Measurements from ENCODE around the gene GOLGA8M.
A peak's percentile ranks its signal among the peaks of the same experiment; 100 is the strongest.
"Not testable (repeated sequence)": the region's sequence is repeated elsewhere in the genome, so short reads cannot be mapped to it uniquely, and the experiment has no call there.

GOLGA8M gene, protein sequence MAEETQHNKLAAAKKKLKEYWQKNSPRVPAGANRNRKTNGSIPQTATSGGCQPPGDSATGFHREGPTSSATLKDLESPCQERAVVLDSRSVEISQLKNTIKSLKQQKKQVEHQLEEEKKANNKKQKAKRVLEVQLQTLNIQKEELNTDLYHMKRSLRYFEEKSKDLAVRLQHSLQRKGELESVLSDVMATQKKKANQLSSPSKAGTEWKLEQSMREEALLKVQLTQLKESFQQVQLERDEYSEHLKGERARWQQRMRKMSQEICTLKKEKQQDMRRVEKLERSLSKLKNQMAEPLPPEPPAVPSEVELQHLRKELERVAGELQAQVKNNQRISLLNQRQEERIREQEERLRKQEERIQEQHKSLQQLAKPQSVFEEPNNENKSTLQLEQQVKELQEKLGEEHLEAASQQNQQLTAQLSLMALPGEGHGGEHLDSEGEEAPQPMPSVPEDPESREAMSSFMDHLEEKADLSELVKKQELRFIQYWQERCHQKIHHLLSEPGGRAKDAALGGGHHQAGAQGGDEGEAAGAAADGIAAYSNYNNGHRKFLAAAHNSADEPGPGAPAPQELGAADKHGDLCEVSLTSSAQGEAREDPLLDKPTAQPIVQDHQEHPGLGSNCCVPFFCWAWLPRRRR

GRCh38 chr15:28712270-28712669 lies at the start of gene GOLGA8M:
GOLGA8M (minus strand) TSS chr15:28712421; CDS start chr15:28712323, 98 bp downstream.
- DNase-seq: not testable (repeated sequence)

DNA sequence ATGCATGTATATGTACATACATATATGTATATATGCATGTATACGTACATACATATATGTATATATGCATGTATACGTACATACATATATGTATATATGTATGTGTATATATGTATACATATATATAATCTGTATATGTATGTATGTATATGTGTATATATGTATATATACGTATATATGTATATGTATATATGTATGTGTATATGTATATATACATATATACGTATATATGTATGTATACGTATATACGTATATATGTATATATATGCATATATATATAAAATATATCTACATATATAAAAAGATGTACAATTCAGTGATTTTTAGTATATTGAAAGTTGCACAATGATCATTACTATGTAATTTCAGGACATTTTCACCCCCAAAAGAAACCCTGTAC lies 30.7 kb upstream of the GOLGA8M start:
- not testable (repeated sequence) for DNase-seq

- not testable (repeated sequence) for DNase-seq
These were observed 26.5 kb upstream of the GOLGA8M start for GRCh38 chr15:28738590-28739292.

GRCh38 chr15:28738200-28738561 lies 26.0 kb upstream of the GOLGA8M start:
- DNase-seq: not testable (repeated sequence)

GRCh38 chr15:28737521-28738199 lies 25.4 kb upstream of the GOLGA8M start:
- peak; percentile 54 for DNase-seq

DNA sequence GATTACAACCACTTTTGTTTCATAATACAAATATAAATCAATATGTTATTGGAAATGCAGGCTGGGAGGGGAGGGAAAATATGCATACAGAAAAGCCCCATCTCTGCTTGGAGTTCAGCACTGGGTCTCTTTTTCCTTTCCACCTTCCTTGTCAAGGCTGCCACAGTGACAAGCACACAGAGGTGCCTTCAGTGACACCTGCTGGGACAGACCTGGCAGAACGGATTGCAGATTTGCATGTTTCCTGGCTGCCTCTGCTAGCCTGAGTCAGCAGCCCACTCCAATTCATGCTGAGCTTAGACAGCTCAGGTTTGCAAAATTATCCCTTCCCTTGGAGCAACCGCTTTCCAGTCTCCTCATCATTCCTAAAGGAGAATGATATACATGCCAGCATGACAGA lies 15.8 kb upstream of the GOLGA8M start:
- DNase-seq: peak; percentile 30

DNA sequence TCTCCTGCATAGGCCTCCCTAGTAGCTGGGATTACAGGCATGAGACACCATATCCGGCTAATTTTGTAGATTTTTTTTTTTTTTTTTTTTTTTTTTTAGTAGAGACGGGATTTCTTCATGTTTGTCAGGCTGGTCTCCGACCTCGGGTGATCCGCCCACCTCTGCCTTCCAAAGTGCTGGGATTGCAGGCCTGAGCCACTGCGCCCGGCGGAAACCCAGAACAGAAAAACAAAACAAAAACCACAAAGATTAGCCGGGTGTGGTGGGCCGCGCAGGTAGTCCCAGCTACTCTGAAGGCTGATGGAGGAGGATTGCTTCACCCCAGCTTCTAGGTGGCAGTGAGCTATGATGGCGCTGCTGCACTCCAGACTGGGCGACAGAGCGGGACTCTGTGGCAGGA lies 14.8 kb upstream of the GOLGA8M start:
- DNase-seq: not testable (repeated sequence)

DNA sequence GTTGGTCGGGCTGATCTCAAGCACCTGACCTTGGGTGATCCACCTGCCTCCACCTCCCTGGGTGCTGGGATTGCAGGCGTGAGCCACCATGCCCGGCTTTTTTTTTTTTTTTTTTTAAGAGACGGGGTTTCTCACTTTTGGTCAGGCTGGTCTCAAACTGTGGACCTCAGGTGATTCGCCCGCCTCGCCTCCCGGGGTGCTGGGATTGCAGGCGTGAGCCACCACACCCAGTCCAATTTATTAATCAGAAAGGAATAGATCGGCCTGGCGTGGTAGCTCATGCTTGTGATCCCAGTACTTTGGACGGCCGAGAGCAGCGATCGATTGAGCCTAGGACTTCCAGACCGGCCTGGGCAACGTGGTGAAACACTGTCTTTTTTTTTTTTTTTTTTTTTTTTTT lies 13.9 kb upstream of the GOLGA8M start:
- DNase-seq: no peak

DNA sequence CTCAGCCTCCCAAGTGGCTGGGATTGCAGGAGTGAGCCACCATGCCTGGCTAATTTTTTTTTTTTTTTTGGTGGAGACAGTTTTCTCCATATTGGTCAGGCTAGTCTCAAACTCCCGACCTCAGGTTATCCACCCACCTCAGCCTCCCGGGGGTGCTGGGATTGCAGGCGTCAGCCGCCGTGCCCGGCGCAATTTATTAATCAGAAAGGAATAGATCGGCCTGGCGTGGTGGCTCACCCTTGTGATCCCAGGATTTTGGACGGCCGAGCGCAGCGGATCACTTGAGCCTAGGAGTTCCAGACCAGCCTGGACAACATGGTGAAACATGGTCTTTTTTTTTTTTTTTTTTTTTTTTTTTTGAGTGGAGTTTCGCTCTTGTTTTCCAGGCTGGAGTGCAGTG lies 13.3 kb upstream of the GOLGA8M start:
- no peak for DNase-seq

DNA sequence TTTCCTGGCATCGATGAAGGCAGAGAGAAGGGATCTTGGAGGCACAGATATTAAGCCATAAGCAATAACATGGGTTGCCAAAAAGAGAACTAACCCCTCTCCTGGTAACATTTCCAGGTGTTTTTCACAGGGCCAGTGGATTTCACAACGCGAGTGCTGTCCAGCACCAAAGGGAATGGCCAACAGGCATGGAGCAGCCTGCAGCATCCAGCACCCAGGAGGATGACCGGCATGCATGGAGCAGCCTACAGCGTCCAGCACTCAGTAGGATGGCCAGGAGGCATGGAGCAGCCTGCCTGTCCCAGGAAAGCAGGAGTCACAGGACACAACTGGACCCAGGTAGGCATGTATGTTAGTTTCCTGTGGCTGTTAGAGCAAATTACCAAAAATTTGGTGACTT lies 11.8 kb upstream of the GOLGA8M start:
- not testable (repeated sequence) for DNase-seq

GRCh38 chr15:28719626-28720025 lies 7.4 kb upstream of the GOLGA8M start:
- not testable (repeated sequence) for DNase-seq

DNA sequence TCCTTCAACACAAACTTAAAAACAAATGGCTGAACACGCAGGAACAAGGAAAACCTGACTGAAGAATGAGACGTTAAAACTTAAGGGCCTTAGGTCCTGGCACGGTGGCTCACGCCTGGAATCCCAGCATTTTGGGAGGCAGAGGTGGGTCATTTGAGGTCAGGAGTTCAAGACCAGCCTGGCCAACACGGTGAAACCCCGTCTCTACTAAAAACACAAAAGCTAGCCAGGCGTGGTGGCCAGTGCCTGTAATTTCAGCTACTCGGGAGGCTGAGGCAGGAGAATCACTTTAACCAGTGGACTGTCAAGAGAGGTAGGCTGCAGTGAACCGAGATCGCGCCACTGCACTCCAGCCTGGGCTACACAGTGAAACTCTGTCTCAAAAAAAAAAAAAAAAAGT lies 6.4 kb upstream of the GOLGA8M start:
- not testable (repeated sequence) for DNase-seq

GRCh38 chr15:28714176-28714575 lies 2.0 kb upstream of the GOLGA8M start:
- not testable (repeated sequence) for DNase-seq

- not testable (repeated sequence) for DNase-seq
These were observed 8.3 kb downstream of the GOLGA8M start for GRCh38 chr15:28703927-28704326.

- not testable (repeated sequence) for DNase-seq
These were observed 9.8 kb downstream of the GOLGA8M start for GRCh38 chr15:28702427-28702826.

- not testable (repeated sequence) for DNase-seq
These were observed 18.0 kb downstream of the GOLGA8M start for GRCh38 chr15:28694006-28694751.

- DNase-seq: not testable (repeated sequence)
These were observed 19.2 kb downstream of the GOLGA8M start for GRCh38 chr15:28693021-28693420.

- DNase-seq: not testable (repeated sequence)
These were observed 38.7 kb downstream of the GOLGA8M start for GRCh38 chr15:28673533-28673932.

GRCh38 chr15:28672122-28672521 lies 40.1 kb downstream of the GOLGA8M start:
- not testable (repeated sequence) for DNase-seq

DNA sequence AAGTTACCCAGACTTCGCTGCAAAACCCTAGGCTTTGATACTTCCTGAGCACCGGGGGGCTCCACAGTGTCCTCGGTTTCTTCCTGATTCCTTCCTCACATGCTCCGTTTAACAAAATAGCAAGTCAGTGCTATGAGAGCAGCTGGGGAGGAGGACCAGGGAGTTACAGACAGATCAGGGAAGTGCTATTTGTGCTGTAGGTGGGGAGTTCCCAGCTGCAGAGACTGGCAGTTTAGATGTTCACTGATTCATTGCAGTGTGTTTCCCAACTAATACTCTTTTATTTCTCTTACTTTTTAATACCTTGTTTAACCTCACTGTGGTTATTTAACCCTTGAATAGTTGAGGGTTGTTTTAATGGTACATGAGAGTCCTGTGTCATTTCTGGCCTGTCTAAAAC lies 45.8 kb downstream of the GOLGA8M start:
- not testable (repeated sequence) for DNase-seq

DNA sequence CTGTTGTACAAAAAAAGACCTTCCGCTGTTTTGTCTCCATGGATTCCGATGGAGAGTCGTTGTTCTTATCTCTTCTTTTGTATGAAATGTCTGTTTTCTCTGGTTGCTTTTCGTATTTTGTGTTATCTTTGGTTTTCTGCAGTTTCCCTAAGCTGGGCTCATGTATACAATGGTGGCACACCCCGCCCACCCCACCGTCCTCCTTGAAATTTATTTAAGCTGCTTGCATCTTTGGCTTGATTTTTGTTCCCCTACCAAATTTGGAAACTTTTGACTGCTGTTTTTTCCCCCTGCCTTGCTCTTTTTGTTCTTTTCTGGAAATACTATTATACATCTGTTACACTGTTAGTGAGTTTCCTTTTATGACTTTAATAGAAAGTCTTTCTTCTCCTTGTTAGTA lies 47.6 kb downstream of the GOLGA8M start:
- not testable (repeated sequence) for DNase-seq

- not testable (repeated sequence) for DNase-seq
These were observed 48.5 kb downstream of the GOLGA8M start for GRCh38 chr15:28663717-28664116.

Measured in stimulated activated CD8-positive, alpha-beta memory T cell treated with anti-CD3 and anti-CD28 coated beads, Interleukin-4, amount 100 ng/mL, for 48 hours (primary cell).